Peyer's patch (tissue), 4 donors: ENCODE results near the gene PIF1. TPM values are rescaled to one million over a fixed set of nuclear protein-coding genes. Genes with fewer than 3 reads are reported as not detected.

Experiments
- DNase-seq, 3 donors: peaks; one replicate each; pipeline ENCODE4 v3.0.0-alpha.2; 2017 to 2019
- H3K27ac ChIP-seq, 4 donors: fragments of 200-600 bp; sonication (generic); one replicate each; pipeline ENCODE4 v1.5.1; 2016 to 2019
- H3K27me3 ChIP-seq, 2 donors: fragments of 200-600 bp; sonication (generic); one replicate each; pipeline ENCODE4 v1.5.1; 2019
- H3K36me3 ChIP-seq, 3 donors: fragments of 200-600 bp; sonication (generic); one replicate each; pipeline ENCODE4 v1.5.1; 2016 to 2019
- H3K4me1 ChIP-seq, 4 donors: fragments of 200-600 bp; sonication (generic); one replicate each; pipeline ENCODE4 v1.5.1; 2016 to 2019
- H3K4me3 ChIP-seq, 4 donors: fragments of 200-600 bp; sonication (generic); 1 replicate in 3 of 4; 2 replicates in 1 of 4; pipeline ENCODE4 v1.5.1; 2016 to 2019; ENCODE audit warnings: mild to moderate bottlenecking in 1 of 4
- H3K9me3 ChIP-seq, 4 donors: fragments of 200-600 bp; sonication (generic); one replicate each; pipeline ENCODE4 v1.5.1; 2016 to 2019; ENCODE audit warnings: mild to moderate bottlenecking in 1 of 4
- CTCF ChIP-seq, 6 experiments: fragments of 450-650 bp in 4 of 6; fragments of 200-600 bp in 2 of 6; sonication (generic) in 1 of 6; IDR thresholded peaks; one replicate each; pipeline ENCODE4 v1.5.1; 2017 to 2019; ENCODE audit warnings: antibody characterized with exemption in 6 of 6, mild to moderate bottlenecking in 3 of 6, moderate library complexity in 1 of 6
- POLR2A ChIP-seq, 2 donors: fragments of 450-650 bp; IDR thresholded peaks; one replicate each; pipeline ENCODE4 v1.5.1; 2017; ENCODE audit warnings: antibody characterized with exemption in 2 of 2, mild to moderate bottlenecking in 2 of 2, moderate library complexity in 2 of 2
- total RNA-seq, 4 donors: library from RNA; depleted of rRNA; stranded (reverse); fragments of >200 nt; gene quantifications; one replicate each; pipeline ENCODE4 v1.1.0, GENCODE V29; 2016

The PIF1 gene
- total RNA-seq, 4 donors from 2014 or later: 3.5 to 8.5 (median 6.9) TPM

- Histone ChIP-seq H3K4me1 (no peaks in the 10 kb centered on the region), H3K27me3 (no peaks in the 10 kb centered on the region), H3K4me3 (no peak overlapping the region), H3K9me3 (no peaks in the 10 kb centered on the region), H3K36me3 (no peaks in the 10 kb centered on the region), H3K27ac (no peak overlapping the region)
- DNase-seq: no peak
- TF ChIP-seq CTCF (IDR thresholded peaks at IDR 0.05): no peak
Measured at GRCh38 chr15:64792282-64792681, 33.2 kb downstream of the PIF1 start.

GRCh38 chr15:64791401-64791800 lies 34.0 kb downstream of the PIF1 start:
- Histone ChIP-seq H3K27me3 (no peaks in the 10 kb centered on the region), H3K4me1 (no peaks in the 10 kb centered on the region), H3K36me3 (no peaks in the 10 kb centered on the region), H3K4me3 (no peak overlapping the region), H3K9me3 (no peaks in the 10 kb centered on the region), H3K27ac (no peak overlapping the region)
- TF ChIP-seq POLR2A (IDR thresholded peaks at IDR 0.05): no peak
- TF ChIP-seq CTCF (IDR thresholded peaks at IDR 0.05): no peak
- DNase-seq: no peak

GRCh38 chr15:64783796-64784195 lies 41.7 kb downstream of the PIF1 start:
- Histone ChIP-seq H3K9me3 (no peaks in the 10 kb centered on the region), H3K27me3 (no peaks in the 10 kb centered on the region), H3K4me1 (no peaks in the 10 kb centered on the region), H3K27ac (no peak overlapping the region), H3K36me3 (no peaks in the 10 kb centered on the region), H3K4me3 (no peak overlapping the region)
- DNase-seq: no peak
- TF ChIP-seq POLR2A (IDR thresholded peaks at IDR 0.05): no peak
- TF ChIP-seq CTCF (IDR thresholded peaks at IDR 0.05): no peak

- no peak overlapping the region for H3K4me3 ChIP-seq
- H3K27me3 ChIP-seq: no peaks in the 10 kb centered on the region
- H3K4me1 ChIP-seq: no peaks in the 10 kb centered on the region
- H3K27ac ChIP-seq: no peak overlapping the region
- H3K9me3 ChIP-seq: no peaks in the 10 kb centered on the region
- H3K36me3 ChIP-seq: no peaks in the 10 kb centered on the region
- DNase-seq: no peak
- TF ChIP-seq POLR2A (IDR thresholded peaks at IDR 0.05) (no peak), CTCF (IDR thresholded peaks at IDR 0.05) (no peak)
Measured at GRCh38 chr15:64782751-64783150, 42.7 kb downstream of the PIF1 start.

- no peak for DNase-seq
- Histone ChIP-seq H3K9me3 (no peaks in the 10 kb centered on the region), H3K4me1 (no peaks in the 10 kb centered on the region), H3K27ac (no peak overlapping the region), H3K27me3 (no peaks in the 10 kb centered on the region), H3K4me3 (no peak overlapping the region), H3K36me3 (no peaks in the 10 kb centered on the region)
- TF ChIP-seq POLR2A (IDR thresholded peaks at IDR 0.05) (no peak), CTCF (IDR thresholded peaks at IDR 0.05) (no peak)
Measured at GRCh38 chr15:64781299-64781698, 44.1 kb downstream of the PIF1 start.

GRCh38 chr15:64780600-64781156 lies 44.8 kb downstream of the PIF1 start:
- no peaks in the 10 kb centered on the region for H3K9me3 ChIP-seq
- TF ChIP-seq POLR2A (IDR thresholded peaks at IDR 0.05) (no peak), CTCF (IDR thresholded peaks at IDR 0.05) (no peak)
- H3K4me3 ChIP-seq: no peak overlapping the region
- no peaks in the 10 kb centered on the region for H3K36me3 ChIP-seq
- DNase-seq: no peak
- H3K27me3 ChIP-seq: no peaks in the 10 kb centered on the region
- peaks cover 0 to 5% (median 0%) of the 10 kb centered on the region in 4 donors for H3K4me1 ChIP-seq
- H3K27ac ChIP-seq: no peak overlapping the region
